OCI-LY7 (cell line): ENCODE data around the gene PTPRM.

Source experiments
- CTCF ChIP-seq: fragments of 200-600 bp; sonication (generic); conservative IDR thresholded peaks from 2 replicates; pipeline ENCODE4 v1.5.1; 2014; ENCODE audit warnings: mild to moderate bottlenecking, antibody characterized with exemption, low read length, moderate library complexity, mixed read lengths
- EZH2phosphoT487 ChIP-seq: fragments of 200-600 bp; sonication (generic); IDR thresholded peaks from 2 replicates; pipeline ENCODE4 v1.6.1; 2018; ENCODE audit warnings: low read depth, borderline replicate concordance, mild to moderate bottlenecking, mixed run types, antibody characterized with exemption, low read length, moderate library complexity, mixed read lengths

- TF ChIP-seq CTCF: no peak
- no peak for TF ChIP-seq EZH2phosphoT487
These were observed 630.4 kb downstream of the PTPRM start for GRCh38 chr18:8197499-8197898.
